Sigmoid colon (tissue), 7 donors: ENCODE data around the gene LGALS8. TPM values are rescaled to one million over a fixed set of nuclear protein-coding genes. Genes with fewer than 3 reads are reported as not detected.

ENCODE experiments used
- DNase-seq: peaks from one replicate; pipeline ENCODE4 v3.0.0-alpha.2; 2019
- H3K27ac ChIP-seq, 4 donors: fragments of 200-600 bp; sonication (generic); one replicate each; pipeline ENCODE4 v1.5.1; 2016 to 2019; ENCODE audit warnings: mild to moderate bottlenecking in 1 of 4
- H3K27me3 ChIP-seq, 3 donors: fragments of 200-600 bp; sonication (generic); one replicate each; pipeline ENCODE4 v1.5.1; 2019; ENCODE audit warnings: mild to moderate bottlenecking in 1 of 3
- H3K36me3 ChIP-seq, 4 donors: fragments of 200-600 bp; sonication (generic); one replicate each; pipeline ENCODE4 v1.5.1; 2016 to 2019
- H3K4me1 ChIP-seq, 4 donors: fragments of 200-600 bp; sonication (generic); one replicate each; pipeline ENCODE4 v1.5.1; 2017 to 2019
- H3K4me3 ChIP-seq, 4 donors: fragments of 200-600 bp; sonication (generic); one replicate each; pipeline ENCODE4 v1.5.1; 2017 to 2019; ENCODE audit warnings: mild to moderate bottlenecking in 2 of 4, moderate library complexity in 1 of 4
- H3K9me3 ChIP-seq, 4 donors: fragments of 200-600 bp in 3 of 4; sonication (generic) in 3 of 4; one replicate each; pipeline versions ENCODE4 v1.5.1 to v1.6.1; 2013 to 2019
- EP300 ChIP-seq, 4 donors: sonication (generic); formaldehyde crosslinking; IDR thresholded peaks; one replicate each; pipeline ENCODE4 v1.6.1; 2017; ENCODE audit warnings: antibody characterized with exemption in 4 of 4
- POLR2A ChIP-seq, 2 donors: fragments of 450-650 bp; IDR thresholded peaks; one replicate each; pipeline ENCODE4 v1.6.1; 2016; ENCODE audit warnings: antibody characterized with exemption in 2 of 2, mild to moderate bottlenecking in 2 of 2, moderate library complexity in 2 of 2
- POLR2AphosphoS5 ChIP-seq, 4 donors: sonication (generic); formaldehyde crosslinking; IDR thresholded peaks; one replicate each; pipeline ENCODE4 v1.6.1; 2017; ENCODE audit warnings: antibody characterized with exemption in 4 of 4
- intact Hi-C: fragments of 100-400 bp; cut with DNase I; formaldehyde crosslinking; loops from one replicate; pipeline ENCODE4 v1.15.1; 2023
- polyA plus RNA-seq, 3 donors: library from polyadenylated mRNA; stranded (reverse); fragments of 200-250 nt; gene quantifications; one replicate each; pipeline ENCODE4 v1.2.3, GENCODE V29; 2013
- total RNA-seq, 4 donors: library from RNA; depleted of rRNA; stranded (reverse); fragments of >200 nt; gene quantifications; one replicate each; pipeline ENCODE4 v1.1.0, GENCODE V29; 2016
- TF ChIP-seq, protein P1 (sequence below), 4 experiments: fragments of 450-650 bp in 3 of 4; fragments of 200-600 bp in 1 of 4; IDR thresholded peaks; one replicate each; pipeline ENCODE4 v1.5.1; 2016 to 2019; ENCODE audit warnings: antibody characterized with exemption in 4 of 4, mild to moderate bottlenecking in 3 of 4, moderate library complexity in 2 of 4
- donor health status: healthy with polysubstance abuse.
- donor health status: Bipolar disorder and iron deficiency.
- donor health status: healthy.

LGALS8 gene
- total and polyA plus RNA-seq, 7 donors: 11.4 to 86.4 (median 40.3) TPM

DNA sequence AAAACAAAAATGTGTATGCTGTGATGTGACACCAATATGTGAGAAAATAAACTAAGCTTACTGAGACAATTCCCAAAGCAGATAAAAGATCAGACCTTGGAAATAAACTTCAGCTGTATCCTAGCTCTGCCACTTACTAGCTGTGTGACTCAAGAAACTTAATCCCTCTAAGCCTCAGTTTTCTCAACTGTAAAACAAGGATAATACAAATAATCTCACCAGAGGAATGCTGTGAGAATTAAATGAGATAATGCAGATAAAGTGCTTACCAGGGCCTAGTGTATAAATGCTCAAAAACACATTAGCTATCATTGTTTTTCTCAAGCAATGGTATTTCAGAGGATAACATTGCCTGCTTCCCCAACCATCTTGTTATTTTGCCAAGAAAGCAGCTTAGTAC lies 78.4 kb downstream of the LGALS8 start:
- intact Hi-C loops: loop anchor here (5.0 to 10.0 kb wide), 3 partner anchors 320 to 963 kb away; partner anchors contain the start of gene ERO1B
- TF ChIP-seq, protein P1, sequence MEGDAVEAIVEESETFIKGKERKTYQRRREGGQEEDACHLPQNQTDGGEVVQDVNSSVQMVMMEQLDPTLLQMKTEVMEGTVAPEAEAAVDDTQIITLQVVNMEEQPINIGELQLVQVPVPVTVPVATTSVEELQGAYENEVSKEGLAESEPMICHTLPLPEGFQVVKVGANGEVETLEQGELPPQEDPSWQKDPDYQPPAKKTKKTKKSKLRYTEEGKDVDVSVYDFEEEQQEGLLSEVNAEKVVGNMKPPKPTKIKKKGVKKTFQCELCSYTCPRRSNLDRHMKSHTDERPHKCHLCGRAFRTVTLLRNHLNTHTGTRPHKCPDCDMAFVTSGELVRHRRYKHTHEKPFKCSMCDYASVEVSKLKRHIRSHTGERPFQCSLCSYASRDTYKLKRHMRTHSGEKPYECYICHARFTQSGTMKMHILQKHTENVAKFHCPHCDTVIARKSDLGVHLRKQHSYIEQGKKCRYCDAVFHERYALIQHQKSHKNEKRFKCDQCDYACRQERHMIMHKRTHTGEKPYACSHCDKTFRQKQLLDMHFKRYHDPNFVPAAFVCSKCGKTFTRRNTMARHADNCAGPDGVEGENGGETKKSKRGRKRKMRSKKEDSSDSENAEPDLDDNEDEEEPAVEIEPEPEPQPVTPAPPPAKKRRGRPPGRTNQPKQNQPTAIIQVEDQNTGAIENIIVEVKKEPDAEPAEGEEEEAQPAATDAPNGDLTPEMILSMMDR (IDR thresholded peaks at IDR 0.05): no peak
- TF ChIP-seq POLR2AphosphoS5 (IDR thresholded peaks at IDR 0.05) (no peak), POLR2A (IDR thresholded peaks at IDR 0.05) (no peak), EP300 (IDR thresholded peaks at IDR 0.05) (no peak)
- peaks cover 0 to 42% (median 3%) of the 10 kb centered on the region in 4 donors for H3K36me3 ChIP-seq

More for the DNA sequence above, 78.4 kb downstream of the LGALS8 start:
- no peak for DNase-seq
- H3K27ac ChIP-seq: no peak overlapping the region
- H3K4me1 ChIP-seq: peaks cover 0 to 22% (median 15%) of the 10 kb centered on the region in 4 donors
- no peak overlapping the region for H3K4me3 ChIP-seq
- no peaks in the 10 kb centered on the region for H3K9me3 ChIP-seq
- no peaks in the 10 kb centered on the region for H3K27me3 ChIP-seq

Other genes starting within 250 kb of the LGALS8 start
- gene ERO1B, start 242.0 kb upstream of the LGALS8 start, total RNA-seq: 10 to 100 TPM in 3 of 4 donors, 1 to 10 TPM in 1; 9.0 to 17.2 (median 13.7) TPM
- gene ERO1B, start 242.0 kb upstream of the LGALS8 start, polyA plus RNA-seq: 1 to 10 TPM; 1.2 to 2.1 (median 1.4) TPM
- under 1 TPM in 1 of 4 donors, not detected in 3; under 0.01 TPM for gene EDARADD, start 129.7 kb upstream of the LGALS8 start, total RNA-seq
- under 1 TPM in 1 of 3 donors, not detected in 2; 0.41 TPM for gene EDARADD, start 129.7 kb upstream of the LGALS8 start, polyA plus RNA-seq
- 10 to 100 TPM; 14.4 to 22.1 (median 19.2) TPM for gene HEATR1, start 80.5 kb downstream of the LGALS8 start, total RNA-seq
- gene HEATR1, start 80.5 kb downstream of the LGALS8 start, polyA plus RNA-seq: 1 to 10 TPM in 2 of 3 donors, under 1 TPM in 1; 0.92 to 8.0 (median 1.2) TPM
- gene ACTN2, start 162.5 kb downstream of the LGALS8 start, total RNA-seq: 1 to 10 TPM in 1 of 4 donors, under 1 TPM in 2, not detected in 1; 0.36 to 1.6 (median 0.66) TPM
- 1 to 10 TPM in 2 of 3 donors, under 1 TPM in 1; 0.55 to 1.8 (median 1.2) TPM for gene ACTN2, start 162.5 kb downstream of the LGALS8 start, polyA plus RNA-seq